ENCODE results near the gene TSSC4. TPM values are rescaled to one million over a fixed set of nuclear protein-coding genes. Genes with fewer than 3 reads are reported as not detected.

The TSSC4 gene
- total RNA-seq, 1 donor from 2014 or later = 48.9 TPM

DNA sequence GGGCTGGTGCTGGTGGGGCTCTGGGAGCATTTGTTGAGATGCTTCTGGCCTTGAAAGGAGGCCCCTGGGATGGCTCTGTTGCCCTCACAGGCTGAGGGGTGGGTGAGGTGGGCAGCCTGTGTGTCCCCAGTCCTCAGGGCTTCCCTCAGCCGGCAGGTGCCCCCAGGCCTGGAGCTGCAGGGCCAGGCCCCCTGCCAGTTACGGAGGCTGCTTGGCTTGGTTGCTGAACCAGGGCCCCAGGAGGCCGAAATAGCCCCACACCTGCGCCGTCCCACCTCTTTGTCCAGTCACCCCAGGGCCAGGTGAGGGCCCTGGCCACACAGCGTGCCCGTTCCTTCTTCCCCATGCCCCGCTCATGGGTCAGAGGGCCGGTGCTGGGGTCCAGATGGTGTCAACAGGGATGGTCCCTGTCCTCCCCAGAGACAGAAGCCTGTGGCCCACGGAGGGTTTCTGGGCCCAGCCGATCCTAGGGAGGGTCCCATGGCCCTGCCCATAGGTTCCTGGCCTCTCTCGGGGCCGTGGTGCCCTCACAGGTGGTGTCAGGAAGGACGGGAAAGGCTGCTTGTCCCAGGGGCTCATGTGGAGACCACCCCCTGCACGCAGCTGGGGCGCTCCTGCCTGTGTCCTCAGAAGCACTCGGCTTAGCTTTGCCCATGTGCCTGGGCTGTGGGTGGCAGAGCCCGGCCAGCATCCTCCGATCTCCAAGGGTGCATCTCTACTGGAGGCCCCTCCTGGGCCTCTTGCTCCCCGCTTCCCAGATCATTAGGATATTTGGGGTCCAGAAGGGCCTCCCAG is 9.2 kb upstream of the TSSC4 start:
- Mint-ChIP-seq H3K9me3 (no peaks in the 10 kb centered on the region), H3K36me3 (ENCODE audit: low read depth) (peaks cover 6% of the 10 kb centered on the region), H3K27me3 (ENCODE audit: low read depth) (no peaks in the 10 kb centered on the region), H3K4me1 (ENCODE audit: low read depth) (peaks cover 1% of the 10 kb centered on the region), H3K4me3 (ENCODE audit: low read depth) (no peak overlapping the region), H3K27ac (no peak overlapping the region)
- intact Hi-C loops (cut with micrococcal nuclease) = no loop called here
- no peak for DNase-seq (ENCODE audit: low spot score)

DNA sequence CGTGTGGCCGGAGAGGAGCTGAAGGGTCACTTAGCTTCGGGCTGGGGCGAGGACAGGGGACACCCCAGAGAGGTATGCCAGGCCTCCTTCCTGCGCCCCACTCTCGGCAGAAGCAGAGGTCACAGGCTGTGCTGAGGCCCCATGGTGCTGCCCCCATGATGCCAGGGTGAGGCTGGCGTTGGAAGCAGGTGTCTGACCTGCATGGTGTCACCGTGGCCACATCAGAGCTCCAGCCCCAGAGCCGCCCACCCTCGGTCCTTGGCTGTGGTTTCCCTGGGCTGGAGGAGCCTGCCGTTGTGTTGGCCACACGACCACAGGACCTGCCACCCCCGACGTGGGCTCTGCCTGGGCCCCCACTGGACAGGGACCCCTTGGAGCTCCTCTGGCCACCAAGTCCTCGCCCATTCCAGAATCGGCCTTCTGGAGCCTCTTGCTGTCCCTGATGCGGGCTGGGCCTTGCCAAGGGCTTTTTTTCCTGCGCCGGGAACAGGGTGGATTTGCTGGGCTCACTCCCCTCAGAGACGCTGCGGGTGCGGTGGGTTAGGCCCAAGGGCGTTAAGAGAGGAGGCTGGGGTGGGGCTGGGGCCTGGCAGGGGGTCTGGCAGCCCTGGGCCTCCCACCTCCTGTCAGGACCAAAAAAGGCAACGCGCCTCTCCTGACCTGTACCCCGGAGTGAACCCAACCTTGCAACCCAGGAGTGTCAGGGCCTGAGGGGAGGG is 8.2 kb upstream of the TSSC4 start:
- Mint-ChIP-seq H3K36me3 (ENCODE audit: low read depth) (peaks cover 14% of the 10 kb centered on the region), H3K4me1 (ENCODE audit: low read depth) (peaks cover 1% of the 10 kb centered on the region), H3K9me3 (no peaks in the 10 kb centered on the region), H3K27ac (no peak overlapping the region), H3K27me3 (ENCODE audit: low read depth) (no peaks in the 10 kb centered on the region), H3K4me3 (ENCODE audit: low read depth) (no peak overlapping the region)
- intact Hi-C loops (cut with micrococcal nuclease) = no loop called here
- no peak for DNase-seq (ENCODE audit: low spot score)

DNA sequence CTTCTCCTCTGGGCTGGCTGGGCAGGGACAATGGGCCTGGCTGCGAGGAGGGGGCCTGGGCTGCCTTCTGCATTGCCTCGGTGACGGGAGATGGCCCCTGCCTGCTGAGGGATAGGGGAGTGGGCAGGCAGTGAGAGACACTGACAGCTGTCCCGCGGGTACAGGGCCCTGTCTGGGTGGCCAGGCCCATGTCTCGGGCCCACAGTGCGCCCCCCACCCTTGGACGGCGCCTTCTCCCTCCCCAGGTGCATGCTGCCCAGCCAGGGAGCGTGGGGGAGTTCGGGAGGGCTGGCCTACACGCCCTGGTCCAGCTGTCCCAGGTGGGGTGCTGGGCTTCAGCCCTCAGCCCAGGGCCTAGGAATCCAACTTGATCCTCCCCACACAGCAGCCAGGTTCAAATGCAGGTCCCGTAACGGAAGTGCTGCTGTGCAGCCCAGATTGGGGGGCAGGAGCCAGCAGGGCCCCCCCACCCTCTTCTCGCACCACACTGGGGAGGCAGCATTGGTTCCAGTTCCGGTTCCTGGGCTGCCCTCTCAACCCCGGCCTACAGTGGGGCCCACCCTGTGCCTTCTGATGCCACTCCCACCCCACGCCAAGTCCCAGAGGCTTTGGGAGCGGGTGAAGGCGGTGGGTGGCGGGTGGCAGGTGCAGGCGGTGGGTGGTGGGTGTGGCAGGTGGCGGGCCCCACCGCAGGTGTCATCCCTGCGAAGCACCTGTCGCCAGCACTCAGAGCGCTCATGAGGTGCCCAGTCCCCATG is 7.3 kb upstream of the TSSC4 start:
- peaks cover 15% of the 10 kb centered on the region for H3K36me3 Mint-ChIP-seq (ENCODE audit: low read depth)
- H3K9me3 Mint-ChIP-seq = no peaks in the 10 kb centered on the region
- H3K27ac Mint-ChIP-seq = no peak overlapping the region
- DNase-seq (ENCODE audit: low spot score) = no peak
- intact Hi-C loops (cut with micrococcal nuclease) = no loop called here
- no peaks in the 10 kb centered on the region for H3K27me3 Mint-ChIP-seq (ENCODE audit: low read depth)
- peaks cover 3% of the 10 kb centered on the region for H3K4me1 Mint-ChIP-seq (ENCODE audit: low read depth)
- H3K4me3 Mint-ChIP-seq (ENCODE audit: low read depth) = no peak overlapping the region

- no peak overlapping the region for H3K27ac Mint-ChIP-seq
- H3K36me3 Mint-ChIP-seq (ENCODE audit: low read depth) = peaks cover 15% of the 10 kb centered on the region
- no peaks in the 10 kb centered on the region for H3K27me3 Mint-ChIP-seq (ENCODE audit: low read depth)
- intact Hi-C loops (cut with micrococcal nuclease) = no loop called here
- DNase-seq (ENCODE audit: low spot score) = no peak
- no peak overlapping the region for H3K4me3 Mint-ChIP-seq (ENCODE audit: low read depth)
- peaks cover 5% of the 10 kb centered on the region for H3K4me1 Mint-ChIP-seq (ENCODE audit: low read depth)
- no peaks in the 10 kb centered on the region for H3K9me3 Mint-ChIP-seq
Observed at GRCh38 chr11:2393941-2394817, 6.4 kb upstream of the TSSC4 start.

GRCh38 chr11:2394818-2395105 is 5.8 kb upstream of the TSSC4 start:
- Mint-ChIP-seq H3K9me3 (no peaks in the 10 kb centered on the region), H3K4me1 (ENCODE audit: low read depth) (peaks cover 5% of the 10 kb centered on the region), H3K36me3 (ENCODE audit: low read depth) (peaks cover 15% of the 10 kb centered on the region), H3K27ac (no peak overlapping the region), H3K4me3 (ENCODE audit: low read depth) (no peak overlapping the region), H3K27me3 (ENCODE audit: low read depth) (no peaks in the 10 kb centered on the region)
- DNase-seq (ENCODE audit: low spot score) = no peak
- intact Hi-C loops (cut with micrococcal nuclease) = no loop called here

DNA sequence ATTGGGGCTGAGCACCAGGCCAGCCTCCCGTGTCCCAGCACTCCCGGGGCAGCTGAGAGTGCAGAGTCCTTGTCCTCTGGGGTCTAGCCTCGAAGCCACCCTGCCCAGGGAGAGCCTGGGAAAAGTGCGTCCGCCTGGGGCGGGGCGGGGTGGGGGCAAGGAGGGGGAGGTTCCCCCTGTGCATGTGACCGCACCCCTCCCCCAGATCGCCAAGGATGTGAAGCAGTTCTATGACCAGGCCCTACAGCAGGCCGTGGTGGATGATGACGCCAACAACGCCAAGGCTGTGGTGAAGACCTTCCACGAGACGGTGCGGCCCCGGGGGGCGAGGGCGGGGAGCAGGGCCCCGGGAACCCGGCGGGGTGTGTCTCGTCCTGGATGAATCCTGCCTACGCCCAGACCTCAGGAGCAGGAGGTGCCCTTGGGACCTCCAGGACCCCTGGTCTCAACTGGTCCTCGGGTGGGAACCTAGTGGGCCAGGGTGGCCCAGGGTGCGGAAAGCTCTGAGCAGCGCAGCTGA is 5.3 kb upstream of the TSSC4 start:
- Mint-ChIP-seq H3K36me3 (ENCODE audit: low read depth) (peaks cover 14% of the 10 kb centered on the region), H3K27ac (no peak overlapping the region), H3K27me3 (ENCODE audit: low read depth) (no peaks in the 10 kb centered on the region), H3K9me3 (no peaks in the 10 kb centered on the region), H3K4me3 (ENCODE audit: low read depth) (no peak overlapping the region), H3K4me1 (ENCODE audit: low read depth) (peaks cover 5% of the 10 kb centered on the region)
- intact Hi-C loops (cut with micrococcal nuclease) = no loop called here
- DNase-seq (ENCODE audit: low spot score) = no peak

DNA sequence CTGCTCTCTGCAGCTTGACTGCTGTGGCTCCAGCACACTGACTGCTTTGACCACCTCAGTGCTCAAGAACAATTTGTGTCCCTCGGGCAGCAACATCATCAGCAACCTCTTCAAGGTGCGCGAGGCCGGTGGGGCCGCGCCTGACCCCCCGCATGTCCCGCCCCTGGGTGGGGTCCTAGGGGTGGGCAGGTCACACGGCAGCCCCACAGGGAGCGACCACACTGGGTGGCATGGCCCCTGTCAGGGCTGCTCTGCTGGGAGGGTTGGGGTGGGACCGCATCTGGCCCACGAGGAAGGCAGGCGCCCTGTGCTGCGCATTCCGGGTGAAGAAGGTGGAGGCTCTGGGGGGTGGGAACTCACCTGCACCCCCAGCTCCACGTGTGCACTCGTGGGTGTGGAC is 4.7 kb upstream of the TSSC4 start:
- intact Hi-C loops (cut with micrococcal nuclease) = no loop called here
- Mint-ChIP-seq H3K27ac (no peak overlapping the region), H3K4me1 (ENCODE audit: low read depth) (peaks cover 5% of the 10 kb centered on the region), H3K4me3 (ENCODE audit: low read depth) (no peak overlapping the region), H3K36me3 (ENCODE audit: low read depth) (peaks cover 12% of the 10 kb centered on the region), H3K9me3 (no peaks in the 10 kb centered on the region), H3K27me3 (ENCODE audit: low read depth) (no peaks in the 10 kb centered on the region)
- no peak for DNase-seq (ENCODE audit: low spot score)

DNA sequence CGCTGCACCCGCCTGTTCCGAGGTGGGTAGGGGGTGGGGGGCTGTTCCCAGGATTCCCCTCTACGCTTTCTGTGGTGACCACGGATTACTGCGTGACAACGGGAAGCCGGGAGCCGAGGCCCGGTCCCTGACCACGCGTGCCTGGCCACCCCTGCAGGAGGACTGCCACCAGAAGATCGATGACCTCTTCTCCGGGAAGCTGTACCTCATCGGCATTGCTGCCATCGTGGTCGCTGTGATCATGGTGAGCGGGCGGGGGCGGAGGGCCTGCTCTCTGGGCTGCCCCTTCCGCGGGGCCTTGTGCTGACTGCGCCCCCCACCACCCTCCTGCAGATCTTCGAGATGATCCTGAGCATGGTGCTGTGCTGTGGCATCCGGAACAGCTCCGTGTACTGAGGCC is 4.1 kb upstream of the TSSC4 start:
- H3K4me1 Mint-ChIP-seq (ENCODE audit: low read depth) = peaks cover 7% of the 10 kb centered on the region
- H3K27me3 Mint-ChIP-seq (ENCODE audit: low read depth) = no peaks in the 10 kb centered on the region
- H3K4me3 Mint-ChIP-seq (ENCODE audit: low read depth) = no peak overlapping the region
- H3K9me3 Mint-ChIP-seq = no peaks in the 10 kb centered on the region
- no peak for DNase-seq (ENCODE audit: low spot score)
- H3K36me3 Mint-ChIP-seq (ENCODE audit: low read depth) = peaks cover 14% of the 10 kb centered on the region
- H3K27ac Mint-ChIP-seq = no peak overlapping the region
- intact Hi-C loops (cut with micrococcal nuclease) = no loop called here

- no peak overlapping the region for H3K27ac Mint-ChIP-seq
- peaks cover 16% of the 10 kb centered on the region for H3K36me3 Mint-ChIP-seq (ENCODE audit: low read depth)
- DNase-seq (ENCODE audit: low spot score) = no peak
- no peak overlapping the region for H3K4me3 Mint-ChIP-seq (ENCODE audit: low read depth)
- intact Hi-C loops (cut with micrococcal nuclease) = no loop called here
- no peaks in the 10 kb centered on the region for H3K9me3 Mint-ChIP-seq
- H3K4me1 Mint-ChIP-seq (ENCODE audit: low read depth) = peaks cover 8% of the 10 kb centered on the region
- H3K27me3 Mint-ChIP-seq (ENCODE audit: low read depth) = no peaks in the 10 kb centered on the region
Observed at GRCh38 chr11:2397005-2397404, 3.5 kb upstream of the TSSC4 start.

DNA sequence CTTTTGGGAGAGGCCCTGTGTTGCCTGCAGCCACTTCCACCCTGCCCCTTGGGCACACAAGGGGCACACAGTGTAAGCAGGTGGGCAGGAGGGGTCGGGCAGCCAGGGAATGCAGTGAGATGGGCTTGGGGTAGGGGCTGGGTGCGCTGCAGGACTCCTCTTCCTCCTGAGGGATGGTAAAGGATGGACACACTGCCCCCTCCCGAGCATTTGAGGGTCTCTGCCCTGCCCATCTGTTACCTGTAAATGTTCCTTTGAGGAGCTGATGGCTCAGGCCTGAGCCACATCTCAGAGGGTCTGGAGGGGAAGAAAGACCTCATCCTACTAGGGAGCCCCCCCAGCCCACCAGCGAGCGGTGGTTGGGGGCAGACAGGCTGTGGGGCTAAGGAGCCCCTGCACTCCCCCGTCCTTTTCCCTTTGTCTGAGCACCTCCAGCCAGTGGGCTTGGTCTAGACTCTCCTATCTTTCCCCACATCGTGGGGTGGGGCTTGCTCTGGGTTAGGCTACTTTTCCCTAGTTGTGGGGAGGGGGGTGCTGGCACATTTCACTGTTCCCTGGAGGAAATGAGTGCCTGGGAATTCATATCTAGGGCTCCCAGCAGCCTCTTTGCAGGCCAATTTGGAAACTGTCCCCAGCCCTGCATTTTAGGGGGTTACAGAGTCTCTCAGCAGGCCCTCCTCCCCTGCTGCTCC is 1.7 kb upstream of the TSSC4 start:
- Mint-ChIP-seq H3K9me3 (no peaks in the 10 kb centered on the region), H3K4me3 (ENCODE audit: low read depth) (peak overlapping the region; percentile 95), H3K27me3 (ENCODE audit: low read depth) (no peaks in the 10 kb centered on the region), H3K27ac (peak overlapping the region; percentile 83), H3K36me3 (ENCODE audit: low read depth) (peaks cover 25% of the 10 kb centered on the region), H3K4me1 (ENCODE audit: low read depth) (peaks cover 8% of the 10 kb centered on the region)
- intact Hi-C loops (cut with micrococcal nuclease) = no loop called here
- no peak for DNase-seq (ENCODE audit: low spot score)

GRCh38 chr11:2399488-2400068 is 972 bp upstream of the TSSC4 start:
- Mint-ChIP-seq H3K27me3 (ENCODE audit: low read depth) (no peaks in the 10 kb centered on the region), H3K27ac (peak overlapping the region; percentile 83), H3K4me3 (ENCODE audit: low read depth) (peak overlapping the region; percentile 95), H3K9me3 (no peaks in the 10 kb centered on the region), H3K36me3 (ENCODE audit: low read depth) (peaks cover 27% of the 10 kb centered on the region), H3K4me1 (ENCODE audit: low read depth) (peaks cover 8% of the 10 kb centered on the region)
- DNase-seq (ENCODE audit: low spot score) = no peak
- intact Hi-C loops (cut with micrococcal nuclease) = loop anchor here (1.0 to 10.0 kb wide), 6 partner anchors 22 to 1398 kb away; partner anchors contain the start of genes BRSK2, CD81, KCNQ1 and NUP98

Measured in activated T-helper 2 cell treated with anti-CD3 and anti-CD28 coated beads, Interferon-gamma antibody, Interleukin-2, Interleukin-4, amounts not matched to agents 10 μg/mL and 5 μg/mL and 100 μg/mL, durations not matched to agents 14 hours and 24 hours and 36 hours (primary cell).